K562 (cell line): Measurements from ENCODE around the gene OSM. TPM values are rescaled to one million over a fixed set of nuclear protein-coding genes. Genes with fewer than 3 reads are reported as not detected.

Source experiments
- ATAC-seq: fragments of 200-7000 bp; cut with Tn5 transposase; 3 replicates; pipeline ENCODE4 v1.9.1; 2020; ENCODE audit warnings: moderate library complexity
- BruUV-seq: library from RNA; stranded (reverse); fragments of 400-500 nt; replicated peaks from 2 replicates; lab custom pipeline; 2021; lab: Mats Ljungman, UMichigan
- CTCF ChIA-PET: fragments of 300-600 bp; formaldehyde crosslinking; extraction: SDS; loops from one replicate; lab custom pipeline; 2021; ENCODE audit warnings: low intra/inter-chr PET ratio; lab: Yijun Ruan, JAX
- POLR2A ChIA-PET: fragments of 300-600, 350-650 bp; sonication (Branson Sonifier 250); formaldehyde crosslinking; extraction: SDS; loops from one replicate; lab custom pipeline; 2021; ENCODE audit warnings: antibody characterized with exemption, inconsistent platforms; lab: Yijun Ruan, JAX
- DNase-seq, 4 experiments: peaks; one replicate each; pipeline versions ENCODE4 v3.0.0 to v3.0.0-alpha.2; 2011 to 2018; ENCODE audit warnings: low spot score in 3 of 4, mixed read lengths in 3 of 4; ENCODE audit errors: extremely low read depth in 1 of 4
- FAIRE-seq: peaks from 2 replicates; lab custom pipeline; 2011; peaks lifted over from hg19 to GRCh38; lab: Jason Lieb, UNC
- H2AFZ ChIP-seq: 2 replicates; pipeline ENCODE4 v1.6.0; 2011; ENCODE audit warnings: low read depth, low read length, control low read depth, inconsistent platforms
- H3K27ac ChIP-seq: fragments of 200-600 bp; 3 replicates; pipeline ENCODE4 v1.8.0; 2011; ENCODE audit warnings: low read depth, mild to moderate bottlenecking, control low read depth, inconsistent platforms, low read length, moderate library complexity, mixed read lengths; ENCODE audit errors: extremely low read depth
- H3K27me3 ChIP-seq, 2 experiments: fragments of 300-600 bp in 1 of 2; 2 replicates in 1 of 2; 3 replicates in 1 of 2; pipeline versions ENCODE4 v1.6.0 to v1.8.0; 2011; ENCODE audit warnings: inconsistent platforms in 2 of 2, low read length in 2 of 2, mild to moderate bottlenecking in 1 of 2, mixed read lengths in 1 of 2, moderate library complexity in 1 of 2; ENCODE audit not compliant: control insufficient read depth in 2 of 2, insufficient read depth in 2 of 2
- H3K36me3 ChIP-seq: fragments of 300-600 bp; 3 replicates; pipeline ENCODE4 v1.8.0; 2011; ENCODE audit warnings: mild to moderate bottlenecking, low read length, inconsistent platforms; ENCODE audit not compliant: control insufficient read depth, insufficient read depth
- H3K4me1 ChIP-seq, 2 experiments: fragments of 200-600 bp in 1 of 2; replicated peaks in 1 of 2; 2 replicates in 1 of 2; 3 replicates in 1 of 2; pipeline versions ENCODE4 v1.5.1 to v1.8.0; 2011; ENCODE audit warnings: inconsistent platforms in 2 of 2, low read length in 2 of 2, mild to moderate bottlenecking in 1 of 2, mixed read lengths in 1 of 2, moderate library complexity in 1 of 2; ENCODE audit not compliant: control insufficient read depth in 2 of 2, insufficient read depth in 2 of 2
- H3K4me2 ChIP-seq: 2 replicates; pipeline ENCODE4 v1.6.1; 2011; ENCODE audit warnings: low read length, control low read depth, inconsistent platforms, mixed read lengths; ENCODE audit not compliant: insufficient read depth
- H3K4me3 ChIP-seq: fragments of 200-600 bp; sonication (generic), shearing (Covaris generic); 2 replicates; pipeline ENCODE4 v1.5.1; 2016; ENCODE audit warnings: control low read depth, inconsistent platforms
- H3K79me2 ChIP-seq: fragments of 200-600 bp; 3 replicates; pipeline ENCODE4 v1.8.0; 2011; ENCODE audit warnings: low read length, inconsistent platforms; ENCODE audit not compliant: control insufficient read depth, insufficient read depth
- H3K9ac ChIP-seq, 2 experiments: 2 replicates each; pipeline versions ENCODE4 v1.6.0 to v1.6.1; 2011; ENCODE audit warnings: low read depth in 2 of 2, low read length in 2 of 2, control low read depth in 1 of 2, inconsistent platforms in 1 of 2, mild to moderate bottlenecking in 1 of 2, mixed read lengths in 1 of 2; ENCODE audit not compliant: insufficient read depth in 1 of 2
- H3K9me1 ChIP-seq: one replicate; pipeline ENCODE4 v1.6.0; 2011; ENCODE audit warnings: inconsistent platforms, mild to moderate bottlenecking, low read length, moderate library complexity; ENCODE audit not compliant: control insufficient read depth, insufficient read depth
- H3K9me3 ChIP-seq: replicated peaks from 2 replicates; pipeline ENCODE4 v1.5.1; 2011; ENCODE audit warnings: low read depth, low read length, inconsistent platforms; ENCODE audit not compliant: control insufficient read depth, insufficient read depth
- H4K20me1 ChIP-seq: replicated peaks from 2 replicates; pipeline ENCODE4 v1.6.1; 2011; ENCODE audit warnings: low read length, inconsistent platforms, mixed read lengths; ENCODE audit not compliant: control insufficient read depth, insufficient read depth
- EZH2 ChIP-seq: IDR thresholded peaks from 2 replicates; pipeline ENCODE4 v1.6.1; 2012; ENCODE audit warnings: low read depth, mild to moderate bottlenecking, inconsistent platforms, low read length, borderline replicate concordance
- HMG20A ChIP-seq: fragments of 450-650 bp; formaldehyde crosslinking; conservative IDR thresholded peaks from 2 replicates; pipeline ENCODE4 v1.4.0; 2020; ENCODE audit warnings: mild to moderate bottlenecking, mixed read lengths
- JUN ChIP-seq, 2 experiments: sonication (generic) in 1 of 2; formaldehyde crosslinking in 1 of 2; IDR thresholded peaks; 2 replicates each; pipeline versions ENCODE4 v1.6.1 to v1.8.0; 2012 to 2022; ENCODE audit warnings: borderline replicate concordance in 2 of 2, mild to moderate bottlenecking in 2 of 2, improper control_type of control experiment in 1 of 2, low read depth in 1 of 2, low read length in 1 of 2, missing genetic modification reagents in 1 of 2
- LARP7 ChIP-seq: fragments of 450-650 bp; IDR thresholded peaks from 2 replicates; pipeline ENCODE4 v1.6.1; 2016
- PHF8 ChIP-seq: fragments of 200-600 bp; sonication (generic); IDR thresholded peaks from 2 replicates; pipeline ENCODE4 v1.6.1; 2012; ENCODE audit warnings: mixed run types, mild to moderate bottlenecking, inconsistent platforms, low read length, moderate library complexity, borderline replicate concordance
- PML ChIP-seq: IDR thresholded peaks from 2 replicates; pipeline ENCODE4 v1.6.1; 2012; ENCODE audit warnings: low read length, inconsistent platforms
- RBM34 ChIP-seq: fragments of 200-400 bp; formaldehyde crosslinking; IDR thresholded peaks from 2 replicates; pipeline ENCODE4 v1.6.1; 2018; ENCODE audit warnings: low read length, borderline replicate concordance; ENCODE audit not compliant: insufficient read depth
- SOX6 ChIP-seq: fragments of 450-650 bp; IDR thresholded peaks from 2 replicates; pipeline ENCODE4 v1.6.1; 2014; ENCODE audit warnings: mild to moderate bottlenecking
- STAT5B ChIP-seq: fragments of 250-450 bp; sonication (Bioruptor Pico); IDR thresholded peaks from 2 replicates; pipeline ENCODE4 v1.8.0; 2021; ENCODE audit warnings: mild to moderate bottlenecking, inconsistent platforms
- TCF7L2 ChIP-seq: fragments of 150-350 bp; IDR thresholded peaks from 2 replicates; pipeline ENCODE4 v1.6.1; 2016; ENCODE audit warnings: low read depth, mild to moderate bottlenecking, low read length, moderate library complexity
- TFAM ChIP-seq: fragments of 250-450 bp; sonication (Bioruptor Pico); conservative IDR thresholded peaks from 2 replicates; pipeline ENCODE4 v1.5.0; 2021; ENCODE audit warnings: mild to moderate bottlenecking, moderate library complexity
- ZFPM2 ChIP-seq: fragments of 250-450 bp; sonication (Bioruptor Pico); IDR thresholded peaks from 2 replicates; pipeline ENCODE4 v1.5.1; 2022; ENCODE audit warnings: mild to moderate bottlenecking
- ZNF224 ChIP-seq: sonication (generic); formaldehyde crosslinking; IDR thresholded peaks from 2 replicates; pipeline ENCODE4 v1.8.0; 2022; ENCODE audit warnings: mild to moderate bottlenecking, missing genetic modification reagents
- ZNF75A ChIP-seq: fragments of 450-650 bp; formaldehyde crosslinking; IDR thresholded peaks from 2 replicates; pipeline ENCODE4 v1.4.0; 2020; ENCODE audit warnings: mild to moderate bottlenecking
- WGBS: fragments of 100-300 bp; shearing (Covaris generic); methylation state at CpG from one replicate; pipeline ENCODE4 v1.1.6; 2016; ENCODE audit warnings: low coverage, mixed read lengths; ENCODE audit not compliant: insufficient coverage; ENCODE audit errors: missing lambda C conversion rate; 5-methylcytosine and 5-hydroxymethylcytosine counted together
- in situ Hi-C: fragments of 300-500 bp; cut with MboI; formaldehyde crosslinking; loops from 4 replicates; pipeline ENCODE4 v1.15.0; 2018; ENCODE audit warnings: inconsistent platforms, mixed read lengths
- intact Hi-C: fragments of 100-400 bp; cut with micrococcal nuclease; formaldehyde crosslinking; loops from 2 replicates; pipeline ENCODE4 v1.14.2; 2022
- polyA plus RNA-seq, 8 experiments: library from polyadenylated mRNA; depleted of rRNA in 4 of 8; stranded (reverse) in 5 of 8; unstranded in 3 of 8; fragments of >200 nt; fragmentation: Nextera tagmentation in 2 of 8; fragmentation: Illumina TruSeq in 1 of 8; extraction: Ambion mirVana in 2 of 8; extraction: Trizol in 1 of 8; gene quantifications; 2 replicates each; pipeline versions ENCODE4 v1.2.1 to v1.2.3, GENCODE V29; 2011 to 2014; ENCODE audit warnings: inconsistent platforms in 1 of 8, missing spikeins in 1 of 8
- total RNA-seq, 7 experiments: library from RNA; depleted of rRNA in 6 of 7; stranded (reverse); fragments of >200 nt in 6 of 7; fragmentation: Illumina TruSeq in 2 of 7; extraction: Trizol in 2 of 7; gene quantifications; 2 replicates each; pipeline versions ENCODE4 v1.2.1 to v1.2.3, GENCODE V29; 2011 to 2021; ENCODE audit warnings: low replicate concordance in 1 of 7

The OSM gene
- total and polyA plus RNA-seq, 9 of the 15 experiments (the other 6 are each of a cell fraction or from before 2014, with no cell fraction given) = 0.22 TPM; not detected in 8

DNA sequence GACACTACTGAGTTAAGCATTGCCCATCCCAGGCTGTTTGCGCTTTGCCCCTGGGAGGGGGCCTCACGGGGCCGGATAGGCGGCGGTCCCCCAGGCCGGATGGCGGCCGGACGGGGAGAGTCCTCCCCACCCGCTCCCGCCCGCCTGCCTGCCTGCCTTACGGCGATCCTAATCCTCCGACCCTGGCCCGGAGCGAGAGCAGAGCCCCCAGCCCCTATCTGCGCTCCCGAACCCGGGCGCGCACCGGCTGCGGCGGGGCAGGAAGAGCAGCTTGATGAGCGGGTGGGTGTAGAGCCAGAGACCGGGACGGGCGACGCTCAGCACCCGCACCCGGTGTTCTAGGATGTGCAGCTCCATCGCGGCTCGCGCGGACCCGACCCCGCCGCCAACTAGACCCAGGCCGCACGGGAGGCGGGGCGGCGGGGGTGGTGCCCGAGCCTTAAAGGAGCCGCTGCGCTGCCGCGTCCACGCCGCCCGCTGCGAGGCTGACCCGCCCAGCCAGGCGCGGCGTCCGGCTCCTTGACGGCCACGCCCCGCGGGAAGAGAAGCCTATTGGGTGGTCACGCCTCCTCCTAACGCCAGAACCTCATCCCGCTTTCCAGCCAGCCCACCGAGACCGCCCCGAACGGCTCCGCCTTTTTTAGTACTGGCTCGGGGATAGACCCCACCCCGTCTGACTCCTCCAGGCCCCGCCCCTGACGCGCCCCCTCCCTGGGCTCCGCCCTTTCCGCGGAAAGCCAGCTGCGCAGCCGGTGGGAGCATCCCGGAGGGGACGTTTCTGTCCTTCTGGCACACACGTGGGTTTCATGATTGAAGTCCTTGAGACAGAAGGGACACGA lies 22.7 kb upstream of the OSM start, which contains the start of gene CASTOR1:
TSS of gene CASTOR1 (minus strand) at position 365 of the 839 bp plus-strand sequence. CDS start at position 357, 8 bp downstream.
- peak; percentile 84 for FAIRE-seq
- H3K4me2 ChIP-seq = peak within 1 kb of the TSS; percentile 60
- no TSS peak for BruUV-seq
- peak within 1 kb of the TSS; percentile 58 for H3K4me3 ChIP-seq
- WGBS = 2% methylated on average over 50 of the region's 85 CpGs
- peaks cover 6% of the 10 kb centered on the region; the same call in 1 of the 2 replicates for H4K20me1 ChIP-seq
- no peaks in the 10 kb centered on the region for H3K9me1 ChIP-seq
- peaks cover 15% of the 10 kb centered on the region; the same call in 1 of the 3 replicates for H3K36me3 ChIP-seq
- H3K9ac ChIP-seq = peak within 1 kb of the TSS in 1 of 2 experiments; percentile 84; a peak in 3 of 4 replicates
- H3K79me2 ChIP-seq = no peaks in the 10 kb centered on the region
- peaks cover 19 to 60% of the 10 kb centered on the region in 2 experiments; a peak in 4 of 5 replicates for H3K4me1 ChIP-seq
- peak; percentile 96 to 98 (median 98) for DNase-seq
- peak; percentile 91 for ATAC-seq
- intact Hi-C loops (loop anchor here (2.0 kb wide), 1 partner anchor 37 kb away; the partner anchor contains the start of gene TBC1D10A), in situ Hi-C loops (loop anchor here (10.0 kb wide), 1 partner anchor 315 kb away; the partner anchor contains the start of gene TCN2)
- POLR2A ChIA-PET = interaction anchor here (0.6 to 1.4 kb wide), 4 partner anchors 11 to 68 kb away, joined by 3 to 7 read pairs (median 5); no protein-coding TSS in a partner anchor
- no peaks in the 10 kb centered on the region for H3K27me3 ChIP-seq
- no peaks in the 10 kb centered on the region for H3K9me3 ChIP-seq
- 0 out of 3 replicates have a peak within 1 kb of the TSS, but pooled peaks have one; percentile 15 for H3K27ac ChIP-seq
- peak within 1 kb of the TSS; percentile 77 for H2AFZ ChIP-seq
- CTCF ChIA-PET = interaction anchor here (0.7 to 2.9 kb wide), 3 partner anchors 15 to 196 kb away, joined by 3 to 31 read pairs (median 3); partner anchors contain the start of gene RNF215
- TF ChIP-seq SOX6 (no peak), RBM34 (no peak), ZFPM2 (no peak), JUN (IDR thresholded peaks at IDR 0.05; ENCODE audit: borderline replicate concordance, low read depth, low read length) (no peak), JUN (CRISPR knock-in tag; IDR thresholded peaks at IDR 0.05; ENCODE audit: borderline replicate concordance) (no peak), HMG20A (CRISPR knock-in tag) (no peak), PML (no peak), STAT5B (CRISPR knock-in tag) (no peak), TFAM (CRISPR knock-in tag) (no peak), LARP7 (no peak), ZNF224 (CRISPR knock-in tag) (no peak), EZH2 (no peak), ZNF75A (no peak), PHF8 (peak; percentile 39; the same call in 1 of the 2 replicates), TCF7L2 (no peak)
